Stimulated activated CD4-positive, alpha-beta T cell treated with anti-CD3 and anti-CD28 coated beads, Interleukin-2, amount 100 ng/mL, for 4 hours (primary cell): ENCODE results near the gene ZDHHC12.

Experiments used
- DNase-seq: peaks from one replicate; pipeline ENCODE4 v3.0.0-alpha.2; 2020; ENCODE audit warnings: low read depth

ZDHHC12 gene, protein sequence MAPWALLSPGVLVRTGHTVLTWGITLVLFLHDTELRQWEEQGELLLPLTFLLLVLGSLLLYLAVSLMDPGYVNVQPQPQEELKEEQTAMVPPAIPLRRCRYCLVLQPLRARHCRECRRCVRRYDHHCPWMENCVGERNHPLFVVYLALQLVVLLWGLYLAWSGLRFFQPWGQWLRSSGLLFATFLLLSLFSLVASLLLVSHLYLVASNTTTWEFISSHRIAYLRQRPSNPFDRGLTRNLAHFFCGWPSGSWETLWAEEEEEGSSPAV

DNA sequence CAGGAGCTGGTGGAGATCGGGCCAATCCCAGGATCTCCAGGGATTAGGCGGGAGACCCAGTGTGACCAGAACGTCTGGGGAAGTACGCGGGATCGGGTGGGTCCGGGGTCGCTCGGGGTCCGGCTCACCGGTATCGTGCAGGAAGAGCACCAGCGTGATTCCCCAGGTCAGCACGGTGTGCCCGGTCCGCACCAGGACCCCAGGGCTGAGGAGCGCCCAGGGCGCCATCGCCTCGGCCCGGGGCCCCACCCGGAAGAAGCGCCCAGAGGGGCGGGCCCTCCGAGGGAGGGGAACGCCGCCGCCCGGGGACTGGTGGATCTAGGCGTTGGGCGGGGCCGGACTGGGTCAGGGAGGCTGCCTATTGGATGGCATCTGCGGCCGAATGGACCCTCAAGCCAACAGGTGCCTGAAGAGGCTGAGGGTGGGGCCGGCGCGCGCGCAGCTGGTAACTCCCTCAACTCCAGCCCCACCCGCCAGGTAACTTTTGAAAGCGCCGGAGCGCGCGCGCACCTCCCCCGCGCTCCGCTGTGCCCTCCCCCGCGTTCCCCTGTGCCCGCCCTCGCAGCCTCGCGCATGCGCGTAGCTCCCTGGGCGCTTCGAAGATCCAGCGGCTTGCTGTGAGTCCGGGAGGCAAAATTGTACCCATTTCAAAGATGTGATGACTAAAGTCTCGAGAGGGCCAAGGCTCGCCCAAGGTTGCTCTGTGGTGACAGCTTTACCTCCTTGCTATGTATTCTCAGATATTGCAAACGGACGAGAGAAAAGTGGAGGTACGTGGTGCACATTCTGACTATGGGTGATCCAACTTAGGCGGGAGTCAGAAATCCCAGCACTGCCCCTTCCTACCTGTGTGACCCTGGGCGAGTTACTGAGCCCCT, at the start of gene ZDHHC12:
ZDHHC12 (minus strand) TSS at position 262 of the 878 bp plus-strand sequence; CDS start at position 228, 34 bp downstream.
- peak; percentile 98 for DNase-seq

GRCh38 chr9:128773049-128773448, 49.1 kb upstream of the ZDHHC12 start:
- no peak for DNase-seq

DNA sequence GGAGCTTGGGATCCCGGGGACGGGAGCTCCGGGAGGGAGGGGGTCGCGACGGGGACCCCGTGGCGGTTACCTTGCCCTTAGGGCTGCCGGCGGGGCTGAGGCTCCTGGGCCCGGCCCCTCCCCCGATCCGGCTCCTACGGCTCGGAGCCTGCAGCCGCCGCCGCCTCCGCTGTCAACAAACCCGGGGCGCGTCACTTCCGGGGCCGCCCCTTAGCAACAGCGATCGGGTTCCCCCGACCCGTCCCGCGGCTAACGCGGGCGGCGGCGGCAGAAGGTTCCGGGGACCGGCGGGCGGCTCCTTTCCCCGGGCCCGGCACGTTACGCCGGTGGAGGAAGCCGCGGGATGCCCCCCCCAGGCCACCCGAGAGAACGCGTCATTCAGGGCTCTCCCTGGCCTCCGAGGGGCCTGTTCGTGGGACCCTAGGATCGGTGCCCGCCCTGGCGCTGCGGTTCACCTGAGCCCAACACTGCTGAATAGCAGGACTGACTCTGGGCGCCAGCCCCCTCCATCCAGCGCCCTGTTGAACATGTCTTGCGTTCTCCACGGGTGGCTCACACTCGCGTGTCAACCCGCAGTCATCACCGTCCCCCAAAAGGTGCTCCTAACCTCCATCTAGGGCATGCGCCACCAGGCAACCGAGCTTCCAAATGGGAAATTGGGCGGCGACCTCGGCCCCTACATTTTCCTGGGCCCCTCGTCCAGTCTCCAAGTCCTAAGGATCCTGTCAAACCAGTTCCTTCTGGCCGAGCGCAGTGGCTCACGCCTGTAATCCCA, 48.0 kb upstream of the ZDHHC12 start, which contains the start of gene ZER1:
ZER1 (minus strand) TSS at position 183 of the 775 bp plus-strand sequence. CDS start 16,362 bp downstream, outside the sequence.
- peak; percentile 92 for DNase-seq

- DNase-seq = no peak
Observed at GRCh38 chr9:128771094-128771721, 47.3 kb upstream of the ZDHHC12 start.

GRCh38 chr9:128770286-128771030, 46.5 kb upstream of the ZDHHC12 start:
- no peak for DNase-seq

- DNase-seq = no peak
Observed at GRCh38 chr9:128768606-128769005, 44.7 kb upstream of the ZDHHC12 start.

- no peak for DNase-seq
Observed at GRCh38 chr9:128765499-128765898, 41.6 kb upstream of the ZDHHC12 start.

DNA sequence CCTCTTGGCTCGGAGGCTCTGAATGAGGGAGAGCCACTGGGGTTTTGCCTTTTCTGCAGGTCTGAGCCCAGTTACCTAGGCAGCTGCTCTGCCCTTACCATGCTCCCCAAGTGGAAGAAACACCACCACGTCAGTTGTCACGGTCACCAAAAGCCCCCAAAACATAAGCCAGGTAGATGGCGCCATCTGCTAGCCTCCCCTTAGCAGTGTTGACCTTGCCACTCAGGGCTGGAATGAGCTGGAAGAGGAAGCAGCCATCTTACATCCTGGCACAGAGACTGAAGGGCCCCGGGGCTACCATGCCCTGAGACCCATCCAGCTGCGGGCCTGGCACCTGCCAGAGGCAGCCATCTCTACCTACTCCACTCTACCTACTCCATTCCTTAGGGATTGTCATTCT, 40.4 kb upstream of the ZDHHC12 start:
- DNase-seq = no peak

GRCh38 chr9:128762671-128763449, 38.9 kb upstream of the ZDHHC12 start:
- no peak for DNase-seq

DNA sequence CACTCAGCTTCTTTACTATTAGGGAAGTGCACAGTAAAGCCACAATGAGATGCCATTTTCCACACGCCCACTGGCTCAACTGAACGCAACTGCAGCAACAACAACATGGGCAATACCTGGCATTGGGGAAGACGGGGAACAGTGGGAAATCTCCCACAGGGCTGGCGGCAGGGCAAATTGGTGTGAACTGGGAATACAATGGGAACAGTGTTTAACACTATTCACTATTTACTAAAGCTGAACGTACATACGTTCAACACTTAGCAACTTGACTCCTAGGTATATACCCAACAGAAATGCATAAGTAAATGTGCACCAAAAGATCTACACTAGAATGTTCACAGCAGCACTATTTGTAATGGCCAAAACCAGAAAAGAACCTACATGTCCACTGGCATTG, 33.7 kb upstream of the ZDHHC12 start:
- no peak for DNase-seq

- DNase-seq = no peak
Observed at GRCh38 chr9:128753627-128754026, 29.7 kb upstream of the ZDHHC12 start.

GRCh38 chr9:128750926-128751595, 27.1 kb upstream of the ZDHHC12 start:
- DNase-seq = no peak

DNA sequence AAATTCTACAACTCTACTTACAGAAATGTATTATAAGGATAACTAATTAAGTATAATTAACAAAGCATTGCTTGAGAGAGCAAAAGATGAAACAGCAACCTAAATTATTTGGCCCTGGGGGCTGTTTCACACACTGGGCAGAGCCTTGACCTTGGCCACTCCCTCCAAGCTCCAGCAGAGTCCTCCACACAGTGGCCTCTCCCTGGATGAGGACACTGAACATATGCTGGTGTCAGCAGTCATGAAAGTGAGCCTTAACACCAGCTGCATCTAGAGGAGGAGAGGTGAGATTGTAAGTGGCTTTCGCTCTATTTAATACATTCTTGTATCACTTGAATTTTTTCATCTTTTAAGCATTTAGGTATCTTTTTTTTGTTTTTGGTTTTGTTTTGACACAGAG, 23.3 kb upstream of the ZDHHC12 start:
- DNase-seq = no peak

GRCh38 chr9:128743421-128743820, 19.5 kb upstream of the ZDHHC12 start:
- DNase-seq = no peak

GRCh38 chr9:128742401-128742800, 18.5 kb upstream of the ZDHHC12 start:
- DNase-seq = no peak

DNA sequence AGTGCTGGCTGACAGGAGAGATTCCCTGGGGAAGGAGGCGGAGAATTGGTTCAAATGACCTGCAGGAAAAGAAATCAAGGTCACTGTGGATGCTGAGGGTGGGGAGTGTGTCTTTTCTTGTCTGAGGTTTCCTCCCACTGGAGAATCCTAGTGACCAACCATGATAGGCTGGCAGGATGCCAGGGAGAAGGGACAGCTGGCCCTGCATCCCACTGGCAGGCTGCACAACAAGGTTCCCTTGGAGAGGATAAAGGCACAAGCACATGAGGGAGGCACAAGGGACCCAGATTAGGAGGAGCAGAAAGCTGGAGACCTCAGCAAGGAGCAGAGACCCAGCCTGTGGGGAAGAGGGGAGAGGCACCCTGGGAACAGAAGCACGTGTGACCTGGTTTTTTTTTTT, 11.4 kb upstream of the ZDHHC12 start:
- DNase-seq = no peak

DNA sequence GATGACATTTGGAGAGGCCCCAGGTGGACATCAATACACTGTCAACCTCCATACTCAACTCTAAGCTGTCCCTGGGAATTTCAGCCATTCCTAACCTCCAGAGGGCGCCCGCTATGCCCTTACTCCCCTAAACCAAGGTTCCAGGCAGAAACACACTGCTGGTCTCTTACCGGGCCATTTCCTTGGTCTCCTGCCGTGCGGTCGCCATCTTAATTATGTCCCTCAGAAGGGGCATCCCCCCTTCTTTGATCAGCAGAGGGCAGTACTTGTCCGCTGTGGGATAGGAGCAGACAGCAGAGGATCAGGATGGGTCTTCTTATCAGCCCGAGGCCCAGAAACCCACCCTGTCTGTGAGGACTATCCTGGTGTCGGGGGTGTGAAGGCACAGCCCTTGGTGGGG, 9.3 kb upstream of the ZDHHC12 start:
- DNase-seq = no peak

DNA sequence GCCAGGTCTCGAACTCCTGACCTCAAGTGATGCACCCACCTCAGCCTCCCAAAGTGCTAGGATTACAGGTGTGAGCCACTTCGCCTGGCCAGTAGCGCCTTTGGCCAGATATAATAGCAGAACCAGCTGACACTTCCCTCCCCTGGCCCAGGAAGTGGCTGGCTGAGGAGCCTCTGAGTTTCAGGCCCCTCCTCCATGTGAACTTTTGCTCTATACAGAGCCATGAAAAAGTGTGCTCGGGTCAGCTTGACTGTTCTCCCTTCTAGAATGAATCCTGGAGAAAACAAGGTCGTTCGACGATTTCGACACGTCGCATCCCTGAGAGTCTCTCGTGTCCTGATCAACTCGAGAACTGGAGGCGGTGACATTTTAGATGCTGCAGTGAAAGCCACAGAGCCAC, 8.6 kb upstream of the ZDHHC12 start:
- no peak for DNase-seq

DNA sequence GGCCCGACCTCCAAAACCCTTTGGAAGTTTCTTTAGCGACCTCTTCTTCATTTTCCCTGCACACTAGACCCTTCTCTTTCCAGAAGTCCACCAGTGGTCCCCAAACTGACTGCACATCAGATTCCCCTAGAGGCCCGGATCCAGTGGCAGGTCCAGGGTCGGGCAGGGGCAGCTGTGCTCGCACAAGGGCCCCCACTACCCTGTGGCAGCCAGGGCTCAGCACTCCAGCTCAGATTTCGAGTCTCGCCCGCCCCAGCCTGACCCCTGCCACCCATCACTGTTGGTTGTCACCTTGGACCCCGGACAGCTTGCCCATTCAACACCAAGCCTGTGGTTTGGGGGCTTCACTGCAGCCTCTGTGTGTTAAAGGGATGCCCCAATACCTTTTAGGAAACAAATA, 7.8 kb upstream of the ZDHHC12 start:
- DNase-seq = no peak

DNA sequence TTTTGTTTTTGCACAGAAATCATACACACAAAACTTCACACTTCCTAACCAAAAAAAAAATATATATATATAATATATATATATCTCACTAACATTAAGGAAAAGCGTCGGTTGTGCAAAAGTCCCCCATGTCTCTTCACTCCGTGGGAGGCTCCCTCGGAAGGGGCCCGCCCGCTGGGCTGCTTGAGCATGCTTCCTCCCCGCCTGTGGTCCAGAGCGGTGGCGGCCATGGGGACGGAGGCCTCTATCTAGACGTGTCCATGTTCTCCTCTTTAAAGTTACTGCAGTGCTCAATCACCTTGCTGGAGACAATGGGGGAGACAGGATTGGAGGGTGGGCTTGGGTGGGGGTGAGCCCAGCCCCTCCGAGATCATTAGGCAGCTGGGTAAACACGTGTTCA, 7.2 kb upstream of the ZDHHC12 start:
- no peak for DNase-seq
